NCI-H526 (cell line): ENCODE data around the gene ZNF497.

ENCODE experiments used
- DNase-seq, 2 experiments: peaks; one replicate each; lab custom pipeline; 2025; lab: John Stamatoyannopoulos, UW

Gene ZNF497

GRCh38 chr19:58310685-58311084 is 51.9 kb downstream of the ZNF497 start:
- peak in 1 of 2 experiments; percentile 7 for DNase-seq

GRCh38 chr19:58307736-58308135 is 54.8 kb downstream of the ZNF497 start:
- no peak for DNase-seq

GRCh38 chr19:58305932-58306323 is 56.6 kb downstream of the ZNF497 start:
- no peak for DNase-seq

GRCh38 chr19:58305065-58305931 is 57.3 kb downstream of the ZNF497 start, which contains the start of gene ERVK3-1:
Gene ERVK3-1, plus strand, starts transcription at chr19:58305377. Its CDS starts 6,792 bp downstream, at chr19:58312169.
- peak; percentile 95 to 98 for DNase-seq

GRCh38 chr19:58304748-58305064 is 57.8 kb downstream of the ZNF497 start:
- DNase-seq = peak in 1 of 2 experiments; percentile 55
